Aorta (tissue), 5 donors: ENCODE data around the gene SF3B2. TPM values are rescaled to one million over a fixed set of nuclear protein-coding genes. Genes with fewer than 3 reads are reported as not detected.

Source experiments
- ATAC-seq: fragments of 200-7000 bp; cut with Tn5 transposase; one replicate; pipeline ENCODE4 v1.9.1; 2022; ENCODE audit warnings: moderate library complexity; ENCODE audit not compliant: low FRiP score
- DNase-seq, 2 donors: peaks; one replicate each; pipeline ENCODE4 v3.0.0-alpha.2; 2020
- H3K27ac ChIP-seq, 2 donors: one replicate each; pipeline ENCODE4 v1.5.1; 2013; ENCODE audit warnings: low read length in 2 of 2, mild to moderate bottlenecking in 2 of 2, moderate library complexity in 2 of 2, control low read depth in 1 of 2, inconsistent platforms in 1 of 2, low read depth in 1 of 2
- H3K27me3 ChIP-seq, 2 donors: one replicate each; pipeline ENCODE4 v1.6.1; 2013; ENCODE audit warnings: control low read depth in 1 of 2, low read length in 1 of 2, mild to moderate bottlenecking in 1 of 2, moderate library complexity in 1 of 2; ENCODE audit not compliant: insufficient read depth in 2 of 2, control insufficient read depth in 1 of 2
- H3K36me3 ChIP-seq, 2 donors: one replicate each; pipeline ENCODE4 v1.6.1; 2013; ENCODE audit warnings: control low read depth in 1 of 2, low read length in 1 of 2, mild to moderate bottlenecking in 1 of 2; ENCODE audit not compliant: insufficient read depth in 2 of 2, control insufficient read depth in 1 of 2
- H3K4me1 ChIP-seq, 2 donors: one replicate each; pipeline ENCODE4 v1.6.1; 2013; ENCODE audit warnings: low read length in 2 of 2, control low read depth in 1 of 2, mild to moderate bottlenecking in 1 of 2, moderate library complexity in 1 of 2; ENCODE audit not compliant: insufficient read depth in 2 of 2, control insufficient read depth in 1 of 2
- H3K4me3 ChIP-seq, 2 donors: one replicate each; pipeline ENCODE4 v1.5.1; 2013; ENCODE audit warnings: low read length in 2 of 2, control low read depth in 1 of 2, mild to moderate bottlenecking in 1 of 2
- H3K9me3 ChIP-seq: one replicate; pipeline ENCODE4 v1.6.1; 2013; ENCODE audit warnings: mild to moderate bottlenecking, low read length; ENCODE audit not compliant: control insufficient read depth
- WGBS, 2 donors: extraction: QIAGEN DNeasy Blood & Tissue Kit; methylation state at CpG; one replicate each; pipeline ENCODE4 v1.1.7; 2013; 5-methylcytosine and 5-hydroxymethylcytosine counted together
- intact Hi-C, 2 donors: fragments of 100-400 bp; cut with DNase I; formaldehyde crosslinking; loops; one replicate each; pipeline versions ENCODE4 v1.14.2 to v1.15.0; 2022
- polyA plus RNA-seq, 2 donors: library from polyadenylated mRNA; stranded (reverse); fragments of 200-250 nt; gene quantifications; one replicate each; pipeline ENCODE4 v1.2.3, GENCODE V29; 2013
- total RNA-seq, 2 donors: library from RNA; stranded (reverse); fragmentation: NEBNext Ultra II Directional; extraction: Animal tissue kit (Norgen Biotek cat#: 25700); gene quantifications; one replicate each; pipeline ENCODE4 v1.2.1, GENCODE V29; 2021
- donor health status: healthy with polysubstance abuse.
- donor health status: Bipolar disorder and iron deficiency.
- donor health status: DM: no; HTN: no; CAD: no.
- donor health status: DM: no; HTN: no; CAD: no.
- donor health status: DM: yes; HTN: yes; CAD: no.

The SF3B2 gene
- total and polyA plus RNA-seq, 4 donors: 59.0 to 146 (median 134) TPM

DNA sequence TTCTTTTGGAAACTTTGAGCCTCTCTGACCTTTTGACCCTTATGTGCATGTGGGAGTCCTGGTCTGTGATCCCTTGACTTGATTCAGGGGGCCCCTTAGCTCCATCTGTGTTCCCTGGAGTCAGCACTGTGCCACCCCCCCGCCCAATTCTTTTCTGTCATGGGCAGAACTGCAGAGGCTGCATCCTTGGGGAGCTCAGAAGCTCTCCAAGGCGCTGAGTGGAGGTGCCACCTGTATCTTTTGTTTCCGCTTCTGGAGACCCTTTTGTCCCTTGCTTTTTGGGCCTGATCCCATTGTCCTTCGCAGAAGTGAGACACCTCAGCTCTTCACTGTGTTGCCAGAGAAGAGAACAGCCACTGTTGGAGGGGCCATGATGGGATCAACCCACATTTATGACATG is 15.5 kb downstream of the SF3B2 start:
- H3K36me3 ChIP-seq: peaks cover 5 to 11% of the 10 kb centered on the region in 2 donors
- H3K9me3 ChIP-seq: no peaks in the 10 kb centered on the region
- H3K27me3 ChIP-seq: no peaks in the 10 kb centered on the region
- ATAC-seq (no peak), DNase-seq (no peak)
- intact Hi-C loops: loop anchor here in 1 of 2 donors (5.0 kb wide), 1 partner anchor 65 kb away; no protein-coding TSS in a partner anchor
- H3K4me3 ChIP-seq: no peak overlapping the region
- peak overlapping the region in 1 of 2 donors; percentile 18 for H3K27ac ChIP-seq
- H3K4me1 ChIP-seq: no peaks in the 10 kb centered on the region
- WGBS, 2 donors: 64 to 84% methylated on average over 4 of the region's 4 CpGs

DNA sequence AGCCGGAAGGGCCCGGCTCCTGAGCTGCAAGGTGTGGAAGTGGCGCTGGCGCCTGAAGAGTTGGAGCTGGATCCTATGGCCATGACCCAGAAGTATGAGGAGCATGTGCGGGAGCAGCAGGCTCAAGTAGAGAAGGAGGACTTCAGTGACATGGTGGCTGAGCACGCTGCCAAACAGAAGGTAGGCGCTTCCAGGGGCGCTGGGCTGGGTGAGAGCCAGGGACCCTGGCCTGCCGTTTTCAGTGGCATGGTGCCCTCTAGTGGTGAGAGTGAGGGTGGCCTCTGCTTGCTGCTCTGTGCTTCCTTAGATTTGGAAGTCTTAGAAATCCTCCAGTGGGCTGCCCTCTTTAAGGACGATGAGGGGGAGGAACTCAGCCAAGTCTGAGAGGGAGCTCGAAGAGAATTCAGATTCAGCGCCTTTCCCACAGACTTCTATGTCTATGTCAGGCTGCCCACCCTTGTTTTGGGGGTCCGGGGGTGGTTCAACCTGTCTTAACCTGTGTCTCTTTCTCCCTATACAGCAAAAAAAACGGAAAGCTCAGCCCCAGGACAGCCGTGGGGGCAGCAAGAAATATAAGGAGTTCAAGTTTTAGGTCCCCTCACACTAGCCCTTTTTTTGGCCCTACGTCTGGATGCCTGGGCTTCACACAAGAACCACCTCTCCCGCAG is 16.1 kb downstream of the SF3B2 start:
- no peak overlapping the region for H3K4me3 ChIP-seq
- H3K9me3 ChIP-seq: no peaks in the 10 kb centered on the region
- DNase-seq (peak; percentile 79 to 89), ATAC-seq (peak; percentile 71)
- H3K4me1 ChIP-seq: no peaks in the 10 kb centered on the region
- 44% methylated on average over 17 of the region's 17 CpGs for WGBS, 2 donors
- intact Hi-C loops: loop anchor here in 1 of 2 donors (5.0 kb wide), 1 partner anchor 64 kb away; no protein-coding TSS in a partner anchor
- H3K27me3 ChIP-seq: no peaks in the 10 kb centered on the region
- H3K27ac ChIP-seq: peak overlapping the region; percentile 64 to 98
- peaks cover 0 to 6% of the 10 kb centered on the region in 2 donors for H3K36me3 ChIP-seq

DNA sequence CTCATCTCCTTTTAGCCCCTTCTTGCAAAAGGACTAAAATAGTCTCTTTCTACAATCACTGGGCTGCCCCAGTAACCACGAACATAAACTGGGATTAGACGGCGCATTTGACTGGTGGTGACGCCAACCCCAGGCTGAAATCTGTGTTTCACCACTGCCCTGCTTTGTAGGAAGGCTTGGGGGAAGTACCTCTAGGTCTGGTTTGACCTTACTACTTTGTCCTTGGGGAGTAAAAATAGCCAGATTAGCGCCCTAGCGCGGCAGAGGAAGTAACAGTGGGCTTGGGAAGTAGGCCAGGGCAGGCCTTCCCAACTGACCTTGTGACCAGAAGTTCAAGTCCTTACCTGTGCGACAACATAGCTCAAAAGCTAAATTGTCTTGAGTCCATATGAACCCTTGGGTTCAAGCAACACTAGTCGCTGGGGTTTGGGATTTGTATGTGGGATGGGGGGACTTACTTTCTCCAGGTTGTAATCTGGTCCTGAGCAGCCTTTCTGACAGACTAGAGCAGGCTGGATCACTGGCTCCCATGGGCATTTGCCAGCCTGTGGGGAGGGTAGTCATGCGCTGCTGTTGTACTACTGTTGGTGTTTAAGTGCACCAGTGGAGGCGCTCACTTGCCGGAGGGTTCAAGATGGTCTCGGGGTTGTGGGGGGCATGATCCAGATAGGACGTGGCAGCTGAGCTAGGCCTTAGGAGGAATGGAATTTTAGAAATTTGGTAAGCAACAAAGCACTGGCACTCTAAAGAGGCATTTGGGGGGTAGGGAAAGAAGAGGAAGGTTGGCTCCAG is 17.0 kb downstream of the SF3B2 start:
- intact Hi-C loops: loop anchor here in 1 of 2 donors (5.0 kb wide), 1 partner anchor 63 kb away; no protein-coding TSS in a partner anchor
- Histone ChIP-seq H3K27me3 (no peaks in the 10 kb centered on the region), H3K4me3 (peak overlapping the region in 1 of 2 donors; percentile 85), H3K36me3 (peaks cover 0 to 5% of the 10 kb centered on the region in 2 donors), H3K9me3 (no peaks in the 10 kb centered on the region), H3K4me1 (no peaks in the 10 kb centered on the region), H3K27ac (peak overlapping the region; percentile 78 to 98)
- DNase-seq: peak; percentile 78 to 85
- 22 to 24% methylated on average over 14 of the region's 14 CpGs for WGBS, 2 donors
- peak; percentile 40 for ATAC-seq

DNA sequence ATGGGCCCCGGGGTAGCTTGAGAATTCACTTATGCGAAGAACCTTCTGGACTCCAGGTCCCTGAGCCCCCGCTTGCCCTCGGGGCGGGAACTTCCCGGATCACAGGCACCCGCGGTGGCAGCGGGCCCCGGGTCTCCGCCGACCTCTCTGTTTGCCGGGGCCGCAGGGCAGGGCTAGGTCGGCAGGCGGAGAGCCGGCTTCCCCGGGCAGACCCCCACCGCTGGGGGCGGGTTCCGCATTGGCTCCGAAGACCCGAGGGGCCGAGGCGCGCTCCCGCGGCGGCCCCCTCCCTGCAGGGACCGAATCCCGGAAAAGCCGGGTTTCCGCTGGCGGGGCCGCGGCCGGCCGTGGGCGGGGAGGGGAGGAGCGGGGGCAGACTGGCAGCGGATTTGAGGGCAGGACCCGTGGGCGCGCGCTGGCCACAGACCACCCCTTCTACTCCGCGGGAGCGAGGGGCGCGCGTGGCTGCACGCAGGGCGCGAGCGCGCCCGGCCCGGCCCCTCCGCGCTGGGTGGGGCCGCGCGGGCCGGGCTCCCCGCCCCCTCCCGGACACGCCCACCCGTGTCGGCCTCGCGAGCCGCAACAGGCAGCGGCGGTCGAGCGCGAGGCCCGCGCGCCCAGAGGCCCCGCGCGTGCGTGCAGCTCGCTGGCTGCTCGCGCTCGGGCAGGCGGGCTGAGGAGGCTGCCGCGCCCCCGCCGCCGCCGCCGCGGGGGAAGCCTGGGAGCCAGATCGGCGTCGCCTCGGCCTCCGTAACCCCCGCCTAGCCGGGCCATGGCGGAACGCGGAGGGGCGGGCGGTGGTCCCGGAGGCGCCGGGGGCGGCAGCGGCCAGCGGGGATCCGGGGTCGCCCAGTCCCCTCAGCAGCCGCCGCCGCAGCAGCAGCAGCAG is 17.8 kb downstream of the SF3B2 start, which contains the start of gene PACS1:
Gene PACS1 (plus strand): TSS at position 558 of the 889 bp plus-strand sequence. CDS start 215 bp downstream, at position 773.
- peak within 1 kb of the TSS; percentile 69 to 85 for H3K4me3 ChIP-seq
- ATAC-seq (peak; percentile 89), DNase-seq (peak; percentile 92 to 94)
- H3K9me3 ChIP-seq: no peaks in the 10 kb centered on the region
- peak within 1 kb of the TSS; percentile 78 to 98 for H3K27ac ChIP-seq
- WGBS, 2 donors: 0 to 1% methylated on average over 54 to 120 of the region's 120 CpGs
- peaks cover 0 to 7% of the 10 kb centered on the region in 2 donors for H3K36me3 ChIP-seq
- intact Hi-C loops: loop anchor here in 1 of 2 donors (5.0 to 10.0 kb wide), 2 partner anchors 62 to 195 kb away; partner anchors contain the start of gene RAB1B
- H3K4me1 ChIP-seq: no peaks in the 10 kb centered on the region
- no peaks in the 10 kb centered on the region for H3K27me3 ChIP-seq

DNA sequence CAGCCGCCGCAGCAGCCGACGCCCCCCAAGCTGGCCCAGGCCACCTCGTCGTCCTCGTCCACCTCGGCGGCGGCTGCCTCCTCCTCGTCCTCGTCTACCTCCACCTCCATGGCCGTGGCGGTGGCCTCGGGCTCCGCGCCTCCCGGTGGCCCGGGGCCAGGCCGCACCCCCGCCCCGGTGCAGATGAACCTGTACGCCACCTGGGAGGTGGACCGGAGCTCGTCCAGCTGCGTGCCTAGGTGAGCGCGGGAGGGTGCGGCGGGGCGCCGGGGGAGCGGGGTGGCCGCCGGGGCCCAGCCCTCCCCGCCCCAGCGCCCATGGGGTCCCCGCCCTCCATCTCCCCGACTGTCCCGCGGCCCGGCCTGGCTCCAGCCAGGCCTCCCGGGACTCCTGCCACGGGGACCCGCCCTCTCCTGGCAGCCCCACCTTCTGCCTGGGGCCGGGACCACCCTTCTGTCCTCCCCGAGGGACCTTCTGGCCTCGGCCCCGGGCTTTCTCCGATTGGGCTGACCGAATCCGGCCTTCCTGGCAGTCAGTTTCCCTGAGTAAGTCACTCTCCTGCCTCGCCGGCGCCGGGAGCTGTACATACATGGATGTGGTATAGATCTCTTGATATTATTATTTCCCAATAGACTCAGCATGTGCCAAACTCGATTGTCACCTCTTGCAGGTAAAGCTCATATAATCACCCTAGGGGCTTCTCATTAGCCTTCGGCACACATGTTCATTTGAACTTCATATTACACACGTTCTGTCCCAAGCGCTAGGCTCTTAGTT is 18.6 kb downstream of the SF3B2 start:
- Histone ChIP-seq H3K4me1 (no peaks in the 10 kb centered on the region), H3K27ac (peak overlapping the region; percentile 18 to 76), H3K36me3 (peaks cover 0 to 7% of the 10 kb centered on the region in 2 donors), H3K27me3 (no peaks in the 10 kb centered on the region), H3K9me3 (no peaks in the 10 kb centered on the region), H3K4me3 (peak overlapping the region; percentile 69 to 85)
- DNase-seq (peak; percentile 84 to 91), ATAC-seq (peak; percentile 42)
- WGBS, 2 donors: 0 to 1% methylated on average over 36 to 60 of the region's 60 CpGs
- intact Hi-C loops: loop anchor here in 1 of 2 donors (10.0 kb wide), 1 partner anchor 194 kb away; the partner anchor contains the start of gene RAB1B

DNA sequence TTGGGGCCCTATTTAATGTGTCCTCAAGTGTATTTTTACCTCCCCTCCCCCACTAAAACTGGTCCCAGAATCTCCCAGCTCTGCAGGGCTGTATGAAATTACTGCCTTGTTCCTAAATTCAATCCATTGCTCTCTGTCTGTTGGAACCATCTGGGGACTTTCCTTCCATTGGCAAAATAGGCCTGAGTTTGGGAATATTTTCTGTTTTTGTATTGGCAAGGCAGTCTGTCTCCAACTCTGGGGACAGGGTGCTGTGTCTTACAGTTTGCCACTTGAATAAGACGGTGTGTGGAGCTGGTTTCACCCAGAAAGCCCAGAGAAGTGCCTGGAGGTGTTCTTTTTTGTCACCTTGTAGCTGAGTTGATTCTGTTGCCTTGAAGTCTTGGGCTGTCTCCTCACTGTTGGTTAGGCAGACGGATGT is 19.2 kb downstream of the SF3B2 start:
- 6 to 8% methylated on average over 2 of the region's 2 CpGs for WGBS, 2 donors
- DNase-seq (no peak), ATAC-seq (no peak)
- Histone ChIP-seq H3K9me3 (no peaks in the 10 kb centered on the region), H3K27ac (peak overlapping the region; percentile 10 to 76), H3K4me3 (peak overlapping the region; percentile 69 to 85), H3K27me3 (no peaks in the 10 kb centered on the region), H3K36me3 (peaks cover 0 to 7% of the 10 kb centered on the region in 2 donors), H3K4me1 (peaks cover 0 to under 1% of the 10 kb centered on the region in 2 donors)
- intact Hi-C loops: loop anchor here in 1 of 2 donors (10.0 kb wide), 1 partner anchor 193 kb away; the partner anchor contains the start of gene RAB1B

DNA sequence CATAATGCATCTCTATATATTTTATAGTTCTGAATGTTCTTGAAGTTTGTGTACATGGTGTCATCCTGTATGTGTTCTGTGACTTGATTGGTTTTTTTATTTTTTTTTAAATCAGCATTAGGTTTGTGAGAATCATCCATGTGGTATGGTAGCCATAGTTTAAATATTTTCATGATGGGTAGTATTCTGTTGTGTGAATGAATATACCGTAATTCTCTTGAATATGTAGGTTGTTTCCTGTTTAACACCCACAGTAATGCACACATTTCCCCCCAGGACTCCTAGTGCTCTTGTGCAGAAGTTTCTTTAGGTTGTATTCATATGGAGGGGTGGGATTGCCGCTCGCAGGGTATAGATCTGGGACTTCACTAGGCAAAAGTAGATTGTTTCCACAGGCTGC is 19.9 kb downstream of the SF3B2 start:
- DNase-seq (no peak), ATAC-seq (no peak)
- H3K4me1 ChIP-seq: peaks cover 0 to 3% of the 10 kb centered on the region in 2 donors
- H3K36me3 ChIP-seq: peaks cover 0 to 7% of the 10 kb centered on the region in 2 donors
- H3K27me3 ChIP-seq: no peaks in the 10 kb centered on the region
- no peak overlapping the region for H3K4me3 ChIP-seq
- intact Hi-C loops: loop anchor here in 1 of 2 donors (10.0 kb wide), 1 partner anchor 193 kb away; the partner anchor contains the start of gene RAB1B
- no peak overlapping the region for H3K27ac ChIP-seq
- 86 to 92% methylated on average over 3 of the region's 3 CpGs for WGBS, 2 donors
- H3K9me3 ChIP-seq: no peaks in the 10 kb centered on the region
